Activated T-helper 2 cell treated with anti-CD3 and anti-CD28 coated beads, Interferon-gamma antibody, Interleukin-2, Interleukin-4, amounts not matched to agents 10 μg/mL and 5 μg/mL and 100 μg/mL, durations not matched to agents 14 hours and 24 hours and 36 hours (primary cell): ENCODE results near the gene CD101. TPM values are rescaled to one million over a fixed set of nuclear protein-coding genes. Genes with fewer than 3 reads are reported as not detected.
A peak's percentile ranks its signal among the peaks of the same experiment; 100 is the strongest.

ENCODE experiments used
- DNase-seq: peaks from one replicate; pipeline ENCODE4 v3.0.0; 2021; ENCODE audit warnings: low spot score
- H3K27ac Mint-ChIP-seq: one replicate; pipeline ENCODE4 v1.8.0; 2021; ENCODE audit warnings: mixed read lengths
- H3K27me3 Mint-ChIP-seq: one replicate; pipeline ENCODE4 v1.8.0; 2021; ENCODE audit warnings: low read depth, mixed read lengths
- H3K36me3 Mint-ChIP-seq: one replicate; pipeline ENCODE4 v1.8.0; 2021; ENCODE audit warnings: low read depth, mixed read lengths
- H3K4me1 Mint-ChIP-seq: one replicate; pipeline ENCODE4 v1.8.0; 2021; ENCODE audit warnings: low read depth, mixed read lengths
- H3K4me3 Mint-ChIP-seq: one replicate; pipeline ENCODE4 v1.8.0; 2021; ENCODE audit warnings: low read depth, mild to moderate bottlenecking, moderate library complexity, mixed read lengths
- H3K9me3 Mint-ChIP-seq: one replicate; pipeline ENCODE4 v1.8.0; 2021; ENCODE audit warnings: mixed read lengths
- intact Hi-C: fragments of 100-400 bp; cut with micrococcal nuclease; formaldehyde crosslinking; loops from one replicate; pipeline ENCODE4 v1.15.1; 2023
- total RNA-seq: library from RNA; stranded (reverse); gene quantifications from 2 replicates; pipeline ENCODE4 v1.2.3, GENCODE V29; 2022

CD101 gene
- total RNA-seq, 1 donor from 2014 or later: 0.18 TPM

DNA sequence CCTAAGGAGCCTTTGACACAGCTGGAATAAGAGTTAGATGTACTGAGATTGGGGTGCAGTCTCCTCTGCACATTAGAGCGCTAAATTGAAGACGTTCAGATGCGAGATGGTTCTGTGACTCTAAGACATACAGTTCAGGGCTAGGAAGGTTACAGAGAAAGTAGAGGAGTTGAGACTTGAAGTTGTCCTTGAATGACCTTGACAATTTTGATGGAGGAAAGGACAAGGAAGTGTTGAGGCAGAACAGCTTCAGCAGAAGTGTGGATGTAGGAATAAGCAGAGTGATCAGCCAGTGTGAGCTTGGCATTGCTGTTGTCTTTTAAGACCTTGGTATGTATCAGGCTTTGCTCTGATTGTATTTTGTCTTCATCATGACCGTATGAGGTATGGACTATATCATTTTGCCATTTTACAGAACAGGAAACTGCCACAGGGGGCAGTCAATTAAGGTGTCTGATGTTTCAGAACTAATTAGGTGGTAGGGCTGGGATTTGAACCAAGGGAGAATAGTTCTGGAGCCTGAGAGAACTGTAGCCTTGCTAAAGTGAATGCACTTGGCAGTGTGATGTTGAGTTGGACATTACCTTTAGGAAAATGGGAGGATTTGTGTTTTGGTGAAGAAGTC, 67.8 kb downstream of the CD101 start:
- intact Hi-C loops: loop anchor here (10.0 kb wide), 1 partner anchor 825 kb away; no protein-coding TSS in a partner anchor
- no peak overlapping the region for H3K4me3 Mint-ChIP-seq
- H3K9me3 Mint-ChIP-seq: no peaks in the 10 kb centered on the region
- no peak for DNase-seq
- no peaks in the 10 kb centered on the region for H3K27me3 Mint-ChIP-seq
- peaks cover 36% of the 10 kb centered on the region for H3K4me1 Mint-ChIP-seq
- peak overlapping the region; percentile 1 for H3K27ac Mint-ChIP-seq
- peaks cover 68% of the 10 kb centered on the region for H3K36me3 Mint-ChIP-seq

DNA sequence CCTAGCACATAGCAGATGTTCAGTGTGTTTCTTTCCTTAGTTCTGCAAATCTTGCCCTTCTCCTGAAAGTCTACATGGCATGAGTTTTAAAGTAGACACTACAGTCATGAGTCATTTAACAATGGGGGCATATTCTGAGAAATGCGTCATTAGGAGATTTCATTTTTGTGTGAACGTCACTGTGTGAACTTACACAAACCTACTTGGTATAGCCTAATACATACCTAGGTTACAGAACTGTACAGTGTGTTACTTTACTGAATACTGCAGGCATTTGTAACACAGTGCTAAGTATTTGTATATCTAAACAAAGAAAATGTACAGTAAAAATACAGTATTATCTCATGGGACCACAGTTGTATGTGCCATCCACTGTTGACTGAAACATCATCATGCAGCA, 68.6 kb downstream of the CD101 start:
- Mint-ChIP-seq H3K36me3 (peaks cover 70% of the 10 kb centered on the region), H3K9me3 (no peaks in the 10 kb centered on the region), H3K4me3 (no peak overlapping the region), H3K4me1 (peaks cover 37% of the 10 kb centered on the region), H3K27ac (no peak overlapping the region), H3K27me3 (no peaks in the 10 kb centered on the region)
- no peak for DNase-seq
- intact Hi-C loops: loop anchor here (10.0 kb wide), 1 partner anchor 465 kb away; no protein-coding TSS in a partner anchor

DNA sequence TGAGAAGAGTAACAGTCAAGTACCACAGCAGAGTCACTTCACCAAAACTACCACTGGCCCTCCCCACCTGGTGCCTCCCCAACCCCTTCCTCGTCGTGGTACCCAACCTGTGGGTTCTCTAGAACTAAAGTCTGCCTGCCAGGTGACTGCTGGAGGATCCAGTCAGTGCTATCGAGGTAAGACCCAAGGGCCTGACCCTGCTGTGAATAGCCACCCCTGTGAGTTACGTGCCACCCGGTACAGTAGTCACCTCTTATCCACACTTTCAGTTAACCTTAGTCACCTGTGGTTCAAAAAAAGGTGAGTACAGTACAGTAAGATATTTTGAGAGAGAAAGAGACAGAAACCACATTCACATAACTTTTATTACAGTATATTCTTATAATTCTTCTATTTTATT, 75.1 kb downstream of the CD101 start:
- DNase-seq: no peak
- Mint-ChIP-seq H3K36me3 (peaks cover 85% of the 10 kb centered on the region), H3K27me3 (no peaks in the 10 kb centered on the region), H3K27ac (peak overlapping the region; percentile 13), H3K9me3 (no peaks in the 10 kb centered on the region), H3K4me3 (no peak overlapping the region), H3K4me1 (peaks cover 23% of the 10 kb centered on the region)
- intact Hi-C loops: loop anchor here (1.0 to 10.0 kb wide), 3 partner anchors 14 to 949 kb away; no protein-coding TSS in a partner anchor

DNA sequence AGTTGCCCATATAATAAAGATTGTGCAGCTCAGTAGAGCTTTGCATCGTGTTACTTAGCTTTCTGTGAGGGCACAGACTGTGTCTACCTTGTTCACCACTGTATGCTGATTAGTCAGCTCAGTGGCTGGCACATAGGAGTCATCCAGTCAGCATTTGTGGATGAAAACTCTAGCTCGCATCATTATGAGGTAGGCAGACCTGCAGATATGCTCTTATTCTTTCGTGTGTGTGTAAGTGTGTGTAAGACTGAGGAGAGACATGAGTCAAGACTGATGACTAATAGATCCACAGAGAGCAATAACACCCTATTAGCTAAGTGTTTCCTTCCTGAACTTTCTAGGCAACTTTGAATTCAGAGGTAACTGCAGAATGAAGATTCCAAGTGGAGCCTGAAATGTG, 75.7 kb downstream of the CD101 start:
- intact Hi-C loops: loop anchor here (1.0 to 10.0 kb wide), 3 partner anchors 15 to 950 kb away; no protein-coding TSS in a partner anchor
- H3K27ac Mint-ChIP-seq: peak overlapping the region; percentile 70
- peaks cover 19% of the 10 kb centered on the region for H3K4me1 Mint-ChIP-seq
- no peak for DNase-seq
- peaks cover 88% of the 10 kb centered on the region for H3K36me3 Mint-ChIP-seq
- H3K27me3 Mint-ChIP-seq: no peaks in the 10 kb centered on the region
- H3K4me3 Mint-ChIP-seq: no peak overlapping the region
- H3K9me3 Mint-ChIP-seq: no peaks in the 10 kb centered on the region

DNA sequence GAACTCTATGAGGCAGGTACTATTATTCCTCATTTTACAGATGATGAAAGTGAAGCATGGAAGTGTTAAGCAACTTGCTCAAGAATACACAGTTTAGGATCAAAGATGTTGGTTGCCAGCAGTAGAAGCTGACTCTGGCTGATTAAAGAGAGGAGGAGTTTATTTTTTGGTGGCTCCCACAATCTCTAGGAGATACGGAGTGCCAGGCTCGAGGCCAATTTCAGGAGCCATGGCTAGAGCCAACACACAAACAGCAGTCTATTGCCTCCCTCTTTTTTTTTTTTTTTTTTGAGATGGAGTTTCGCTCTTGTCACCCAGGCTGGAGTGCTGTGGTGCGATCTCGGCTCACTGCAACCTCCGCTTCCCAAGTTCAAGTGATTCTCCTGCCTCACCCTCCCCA, 78.2 kb downstream of the CD101 start:
- H3K4me3 Mint-ChIP-seq: no peak overlapping the region
- peaks cover 88% of the 10 kb centered on the region for H3K36me3 Mint-ChIP-seq
- H3K27ac Mint-ChIP-seq: no peak overlapping the region
- H3K9me3 Mint-ChIP-seq: no peaks in the 10 kb centered on the region
- no peak for DNase-seq
- intact Hi-C loops: loop anchor here (5.0 to 10.0 kb wide), 2 partner anchors 455 to 952 kb away; no protein-coding TSS in a partner anchor
- no peaks in the 10 kb centered on the region for H3K27me3 Mint-ChIP-seq
- H3K4me1 Mint-ChIP-seq: peaks cover 29% of the 10 kb centered on the region

DNA sequence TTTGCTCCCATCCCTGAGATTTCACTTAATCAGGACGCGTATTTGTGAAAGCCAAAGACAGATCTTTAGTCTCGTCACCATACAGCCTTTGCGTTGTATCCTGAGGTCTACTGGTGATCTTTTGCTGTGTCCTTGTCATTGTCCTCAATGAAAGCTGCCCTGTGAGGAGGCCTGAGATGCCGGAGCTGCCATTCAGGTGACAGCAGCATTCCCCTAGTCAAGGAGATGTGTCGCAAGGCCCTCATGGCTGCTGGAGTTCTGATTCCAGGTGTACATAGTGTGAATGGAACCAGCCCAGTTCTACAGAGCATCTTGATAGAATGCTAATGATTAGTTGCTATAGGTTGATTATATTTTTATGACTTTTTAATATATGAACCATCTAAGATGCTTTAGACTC, 82.7 kb downstream of the CD101 start:
- Mint-ChIP-seq H3K27me3 (no peaks in the 10 kb centered on the region), H3K27ac (no peak overlapping the region), H3K36me3 (peaks cover 73% of the 10 kb centered on the region), H3K4me1 (peaks cover 10% of the 10 kb centered on the region), H3K4me3 (no peak overlapping the region), H3K9me3 (no peaks in the 10 kb centered on the region)
- no peak for DNase-seq
- intact Hi-C loops: no loop called here

Other genes starting within 250 kb of the CD101 start
- gene CD2, start 247.3 kb upstream of the CD101 start, total RNA-seq: 284 and 304 TPM in 2 replicates
- gene PTGFRN, start 91.8 kb upstream of the CD101 start, total RNA-seq: 19.1 and 23.2 TPM in 2 replicates
- gene TTF2, start 58.6 kb downstream of the CD101 start, total RNA-seq: 98.4 and 103 TPM in 2 replicates
- gene TRIM45, start 120.0 kb downstream of the CD101 start, total RNA-seq: 1.5 and 1.8 TPM in 2 replicates
- not detected in 2 replicates for gene VTCN1, start 209.2 kb downstream of the CD101 start, total RNA-seq